CD4-positive, alpha-beta T cell treated with Interleukin-17A for 1 hour (primary cell): ENCODE measurements around the gene ABLIM2.

ENCODE experiments used
- DNase-seq: peaks from one replicate; pipeline ENCODE4 v3.0.0-alpha.2; 2020

The ABLIM2 gene

DNA sequence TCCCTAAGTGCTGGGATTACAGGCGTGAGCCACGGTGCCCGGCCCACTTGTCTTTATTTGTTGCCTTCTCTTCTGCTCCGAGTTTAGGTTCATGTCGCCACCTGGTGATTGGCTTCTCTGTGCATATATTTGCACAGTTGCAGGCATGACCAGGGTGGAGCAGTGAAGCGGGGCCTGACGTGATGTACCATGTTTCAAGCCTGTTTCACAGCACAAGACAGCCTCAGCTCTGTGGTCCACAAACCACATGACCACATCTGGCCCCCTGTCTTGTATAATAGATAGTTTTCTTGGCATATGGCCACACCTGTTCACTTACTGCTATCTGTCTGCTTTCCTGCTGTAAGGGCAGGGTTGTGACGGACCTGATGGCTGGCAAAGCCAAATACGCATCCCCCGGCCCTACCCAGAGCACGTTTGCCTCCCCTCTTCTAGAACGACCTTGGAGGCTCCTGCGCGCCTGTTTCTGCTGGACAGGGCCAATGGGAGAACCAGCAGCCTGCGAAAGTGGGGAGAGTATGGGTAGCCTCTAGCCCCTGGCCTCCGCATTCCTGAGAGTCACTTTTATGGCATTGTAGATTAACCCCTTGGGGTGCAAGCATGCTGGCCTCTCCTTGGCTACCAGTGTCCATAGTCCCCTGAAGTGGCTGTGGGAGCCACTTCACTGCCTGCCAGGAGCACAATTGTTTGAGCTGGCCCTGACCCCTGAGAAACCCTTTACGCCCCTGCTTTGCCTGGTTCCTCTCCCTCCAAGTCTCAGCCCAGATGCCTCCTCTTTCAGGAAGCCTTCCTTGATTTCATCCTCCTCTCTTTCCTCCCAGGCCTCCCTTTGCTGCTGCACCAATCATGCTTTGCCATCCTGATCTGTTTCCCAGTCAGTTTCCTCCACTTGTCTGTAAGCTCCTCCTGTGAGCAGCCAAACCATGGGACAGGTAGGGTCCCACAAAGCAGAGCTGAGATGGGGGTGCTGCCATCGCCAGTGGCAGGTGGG is 34.4 kb upstream of the ABLIM2 start:
- DNase-seq: peak; percentile 17

DNA sequence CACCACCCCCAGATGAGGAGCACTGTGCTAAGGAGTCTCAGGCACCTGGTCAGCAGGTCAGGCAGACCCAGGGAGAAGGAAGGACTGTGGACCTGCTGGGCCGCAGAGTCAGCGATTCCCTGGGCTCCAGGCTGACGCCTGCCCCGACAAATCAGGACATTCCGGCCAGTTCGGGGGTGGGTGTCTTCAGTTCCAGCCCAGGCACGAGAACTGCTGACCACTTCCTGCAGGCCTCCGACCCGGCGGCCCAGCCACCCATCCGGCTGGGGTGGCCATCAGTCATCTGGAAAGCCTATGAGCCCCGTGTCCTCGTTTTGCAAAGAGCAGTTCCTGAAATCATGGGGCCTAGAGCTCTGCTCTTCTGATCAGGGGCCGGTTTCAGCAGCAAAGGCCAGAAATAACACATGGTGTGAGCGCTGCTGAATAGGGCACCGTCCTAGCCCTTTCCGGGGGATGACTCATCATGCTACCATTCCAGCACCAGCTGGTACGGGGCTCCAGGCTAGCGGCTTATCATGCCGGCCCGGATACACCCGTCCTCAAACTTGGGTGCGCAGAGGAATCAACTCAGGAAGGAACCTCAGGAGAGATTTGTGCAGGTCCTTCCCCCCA is 32.6 kb upstream of the ABLIM2 start:
- no peak for DNase-seq

DNA sequence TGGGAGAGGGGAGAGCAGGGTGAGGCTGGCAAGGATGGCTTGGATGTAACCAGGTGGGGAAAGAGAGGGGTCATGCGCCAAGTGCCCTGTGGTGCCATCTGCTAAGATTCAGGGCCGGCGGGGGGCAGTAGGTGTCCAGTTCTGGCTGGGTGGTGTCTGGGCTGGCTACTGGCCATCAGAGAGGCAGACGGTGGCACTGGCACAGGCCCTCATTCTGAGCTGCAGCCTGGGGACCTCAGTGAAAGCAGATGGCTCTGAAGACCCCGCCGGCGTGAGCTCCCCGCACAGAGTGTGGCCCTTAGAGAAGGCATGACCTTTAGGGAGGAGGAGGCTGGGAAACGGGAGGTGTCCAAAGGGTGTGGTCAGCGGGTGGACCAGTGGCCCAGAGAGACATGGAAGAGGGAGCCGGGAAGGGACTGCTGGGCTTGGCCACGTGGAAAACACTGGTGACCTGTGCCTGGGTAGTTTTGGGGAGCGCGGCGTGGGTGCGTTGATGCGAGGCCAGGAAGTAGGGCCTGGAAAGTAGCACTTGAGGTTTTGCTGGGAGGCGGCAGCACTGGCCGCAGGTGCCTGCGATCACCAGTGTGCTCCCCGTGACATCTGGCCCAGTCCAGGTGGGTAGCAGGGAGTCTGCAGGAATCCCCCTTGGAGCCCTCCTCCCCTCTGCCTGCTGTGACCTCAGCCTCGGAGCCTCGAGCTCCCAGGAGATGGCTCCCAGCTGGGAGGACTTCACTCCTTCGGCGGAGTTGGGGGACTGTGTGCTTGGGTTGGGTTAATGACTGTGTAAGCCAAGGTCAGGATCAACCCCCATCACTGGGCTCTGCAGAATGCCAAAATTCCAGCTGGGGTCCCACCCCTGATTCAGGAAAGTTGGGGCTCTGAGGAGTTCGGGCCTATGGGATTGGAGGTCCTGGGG is 31.2 kb upstream of the ABLIM2 start:
- DNase-seq: no peak

DNA sequence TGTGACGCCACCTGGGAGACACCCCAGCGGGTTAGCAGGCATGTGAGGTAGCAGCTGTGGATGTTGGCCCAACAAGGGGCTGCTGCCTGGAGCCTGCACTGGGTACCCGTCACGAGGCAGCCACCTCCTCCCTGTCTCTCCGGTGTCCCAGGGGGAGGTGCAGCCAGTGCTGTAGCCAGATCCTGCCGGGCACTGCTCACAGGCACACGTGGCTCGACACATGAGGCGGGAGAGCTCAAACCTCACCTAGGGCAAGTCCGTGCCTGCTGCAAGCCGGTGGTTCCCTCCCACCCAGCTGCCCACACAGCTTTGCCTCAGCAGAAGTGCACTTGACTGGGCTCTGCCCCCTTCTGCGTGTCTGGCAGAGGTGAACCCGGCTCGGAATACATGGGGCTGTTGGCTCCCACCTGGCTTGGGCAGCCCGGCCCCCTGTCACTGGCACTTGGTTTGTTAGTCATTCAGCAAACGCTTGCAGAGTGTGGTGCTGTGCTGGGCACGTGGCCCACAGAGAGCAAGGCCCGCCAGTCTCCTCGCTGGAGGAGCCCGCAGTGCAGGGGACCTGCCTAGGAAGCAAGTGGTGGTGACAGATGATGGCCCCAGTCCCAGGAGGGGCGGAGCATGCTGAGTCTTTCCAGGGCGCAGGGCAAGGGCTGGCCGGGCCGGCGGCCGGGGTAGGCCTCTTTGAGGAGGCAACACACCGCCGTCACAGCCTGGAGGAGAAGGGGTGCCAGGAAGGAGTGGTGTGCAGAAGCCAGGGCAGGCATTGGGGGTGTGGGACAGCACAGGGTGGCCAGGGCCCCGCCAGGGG is 30.3 kb upstream of the ABLIM2 start:
- no peak for DNase-seq

DNA sequence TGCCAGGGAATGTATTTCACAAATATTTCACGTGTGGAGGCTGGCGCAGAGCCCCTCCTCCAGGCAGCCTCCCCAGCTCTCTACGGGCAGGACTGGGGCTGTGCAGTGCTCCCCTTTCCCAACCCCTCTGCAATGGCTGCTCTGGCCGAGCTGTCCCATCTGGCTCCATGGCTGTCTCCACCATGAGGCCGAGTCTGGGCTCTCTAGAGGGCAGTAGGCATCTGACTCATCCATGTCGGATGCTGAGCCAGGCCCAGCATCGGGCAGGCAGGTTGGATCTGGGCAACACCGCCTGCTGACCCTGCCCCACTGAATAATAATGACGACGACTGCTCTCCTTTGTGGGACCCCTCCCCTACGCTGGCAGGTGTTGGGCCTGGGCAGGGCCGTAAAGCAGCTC is 29.5 kb upstream of the ABLIM2 start:
- no peak for DNase-seq

DNA sequence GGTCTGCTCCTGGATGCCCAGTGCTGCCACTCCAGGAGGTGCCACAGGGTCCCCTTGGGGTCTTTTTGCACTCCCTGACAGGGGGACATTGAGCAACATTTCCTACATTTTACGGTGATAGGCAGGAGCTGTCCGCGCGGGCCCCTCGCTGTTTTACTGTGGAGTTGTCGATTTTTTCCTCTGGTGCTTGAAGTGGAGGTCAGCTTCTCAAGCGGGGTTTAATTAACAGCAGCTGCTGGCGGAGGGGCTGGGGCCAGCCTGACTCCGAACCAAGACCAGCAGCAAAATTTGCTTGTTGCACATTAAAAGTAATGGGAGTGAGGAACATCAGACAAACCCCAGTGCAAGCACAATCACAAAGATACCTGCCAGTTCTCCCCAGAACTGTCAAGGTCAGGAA is 27.3 kb upstream of the ABLIM2 start:
- no peak for DNase-seq

DNA sequence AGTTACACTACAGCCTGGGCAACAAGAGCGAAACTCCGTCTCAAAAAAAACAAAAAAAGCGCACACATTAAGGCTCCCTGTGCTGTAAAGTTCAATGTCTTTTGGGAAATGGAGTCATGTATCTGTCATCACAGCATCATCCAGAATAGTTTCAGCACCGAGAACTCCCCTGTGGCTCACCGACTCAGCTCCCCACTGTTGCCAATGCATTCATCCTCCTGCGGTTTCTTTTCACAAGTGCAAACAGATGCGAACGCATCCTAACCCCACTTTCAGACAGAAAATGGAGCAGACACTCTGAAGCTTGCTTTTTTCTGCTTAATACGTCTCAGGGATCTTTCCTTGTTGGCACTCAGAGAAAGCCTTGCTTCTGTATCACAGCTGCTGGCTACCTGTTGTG is 26.7 kb upstream of the ABLIM2 start:
- DNase-seq: no peak

DNA sequence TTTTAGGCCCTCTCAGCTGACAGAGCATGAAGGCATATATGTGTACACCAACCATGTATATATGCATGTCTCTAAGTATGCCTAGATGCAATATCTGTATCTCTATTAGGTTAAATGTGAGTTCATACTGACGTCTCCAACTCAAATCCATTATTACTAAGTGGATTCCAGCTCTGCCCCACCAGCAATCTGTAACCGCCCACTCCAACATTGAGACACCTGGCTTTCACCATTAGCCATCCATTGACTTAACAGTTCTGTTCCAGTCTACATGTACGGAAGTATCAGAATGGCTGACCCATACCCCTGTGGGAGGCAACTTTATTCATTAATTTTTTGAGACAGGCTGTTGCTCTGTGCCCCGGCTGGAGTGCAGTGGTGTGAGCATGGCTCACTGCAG is 25.4 kb upstream of the ABLIM2 start:
- DNase-seq: no peak

DNA sequence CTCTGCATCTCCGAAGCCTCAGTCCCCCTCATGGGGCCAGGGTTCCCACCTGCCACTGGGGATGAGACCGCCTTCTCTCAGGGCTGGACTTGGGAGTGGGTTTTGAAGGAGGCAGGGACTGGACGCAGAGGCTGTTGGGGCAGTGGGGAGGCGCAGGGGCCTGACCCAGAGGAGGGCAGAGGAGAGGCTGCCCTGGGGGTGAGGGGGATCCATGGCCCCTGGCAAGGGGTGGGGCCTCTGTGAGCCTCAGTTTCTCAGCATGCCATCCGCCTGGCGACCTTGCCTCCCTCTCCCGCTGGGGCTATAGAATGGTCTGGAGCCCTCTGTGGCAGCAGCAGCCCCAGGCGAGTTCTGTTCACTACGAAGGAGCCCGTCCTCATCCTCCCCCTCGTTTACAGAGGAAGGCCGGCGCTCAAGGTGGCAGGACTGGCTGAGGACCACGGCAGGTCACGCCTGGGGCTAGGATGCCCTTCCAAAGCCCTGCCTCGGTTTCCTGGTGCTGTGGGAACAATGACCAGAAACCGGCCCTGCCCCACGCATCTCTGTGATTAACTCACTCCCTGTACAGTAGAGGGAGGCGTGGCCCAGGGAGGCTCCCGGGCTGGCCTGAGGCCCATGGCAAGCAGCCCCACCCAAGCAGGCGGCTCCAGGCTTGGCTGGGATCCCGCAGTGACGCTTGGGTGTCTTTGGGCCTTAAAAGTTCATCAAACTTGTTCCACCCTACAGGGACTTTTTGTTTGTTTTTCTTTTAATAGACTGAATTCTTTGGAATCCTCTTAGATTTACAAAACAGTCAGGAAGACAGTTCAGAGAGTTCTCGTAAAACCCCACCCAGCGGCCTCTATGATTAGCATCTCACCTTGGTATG is 24.5 kb upstream of the ABLIM2 start:
- DNase-seq: no peak

DNA sequence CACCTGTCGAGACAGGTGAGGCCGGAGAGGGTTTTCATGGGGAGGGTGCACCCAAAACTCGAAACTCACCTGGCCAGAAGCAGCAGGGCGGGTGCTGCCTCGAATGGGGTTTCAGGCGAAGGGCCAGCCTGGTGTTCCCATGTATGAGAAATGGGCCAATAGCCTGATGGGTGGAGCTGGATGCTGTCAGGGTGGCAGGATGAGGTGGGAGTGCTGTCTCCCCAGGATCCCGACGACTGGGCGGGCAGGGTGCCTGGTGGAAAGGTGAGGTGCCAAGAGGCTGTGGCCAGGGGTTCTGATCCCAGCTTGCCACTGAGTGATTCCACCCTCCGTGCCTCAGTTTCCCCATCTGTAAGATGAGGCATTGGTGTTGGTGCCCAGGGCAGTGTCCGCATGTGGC is 23.7 kb upstream of the ABLIM2 start:
- DNase-seq: no peak

DNA sequence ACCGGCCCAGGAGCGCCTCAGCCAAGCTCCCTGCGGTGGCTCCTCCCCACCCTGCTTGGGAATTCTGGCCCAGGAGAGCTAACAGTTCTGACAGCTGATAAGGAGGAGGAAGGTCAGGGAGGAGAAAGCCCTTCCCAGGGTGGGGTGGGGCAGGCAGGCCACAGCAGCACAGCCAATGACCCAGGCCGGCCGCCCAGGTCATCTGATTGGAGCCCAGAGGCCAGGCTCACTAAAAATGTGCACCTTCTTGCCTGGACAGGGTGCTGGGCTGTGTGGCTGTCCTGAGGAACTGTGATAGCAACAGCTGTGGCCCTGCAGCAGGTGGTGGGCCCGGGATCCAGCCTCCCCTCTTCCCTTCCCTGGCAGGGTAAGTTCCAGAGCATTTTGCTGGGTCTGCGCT is 23.2 kb upstream of the ABLIM2 start:
- DNase-seq: no peak

DNA sequence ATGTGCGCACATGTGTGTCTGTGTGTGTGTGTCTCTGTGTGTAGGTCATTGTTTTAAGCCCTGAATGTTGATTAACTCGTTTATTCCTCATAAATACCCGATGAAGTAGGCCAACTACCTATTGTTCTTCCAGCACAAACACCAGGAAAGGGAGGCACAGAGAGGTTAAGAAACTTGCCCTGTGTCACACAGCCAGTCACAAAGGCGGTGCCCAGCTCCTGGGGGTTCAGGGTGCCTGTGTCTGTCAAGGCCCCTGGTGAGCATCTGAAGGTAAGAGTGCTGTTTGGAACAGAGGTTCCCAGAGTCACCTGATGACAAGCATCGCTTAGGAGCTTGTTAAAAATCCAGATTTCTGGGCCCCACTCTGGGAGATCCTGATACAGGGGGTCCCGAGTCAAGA is 22.5 kb upstream of the ABLIM2 start:
- no peak for DNase-seq

DNA sequence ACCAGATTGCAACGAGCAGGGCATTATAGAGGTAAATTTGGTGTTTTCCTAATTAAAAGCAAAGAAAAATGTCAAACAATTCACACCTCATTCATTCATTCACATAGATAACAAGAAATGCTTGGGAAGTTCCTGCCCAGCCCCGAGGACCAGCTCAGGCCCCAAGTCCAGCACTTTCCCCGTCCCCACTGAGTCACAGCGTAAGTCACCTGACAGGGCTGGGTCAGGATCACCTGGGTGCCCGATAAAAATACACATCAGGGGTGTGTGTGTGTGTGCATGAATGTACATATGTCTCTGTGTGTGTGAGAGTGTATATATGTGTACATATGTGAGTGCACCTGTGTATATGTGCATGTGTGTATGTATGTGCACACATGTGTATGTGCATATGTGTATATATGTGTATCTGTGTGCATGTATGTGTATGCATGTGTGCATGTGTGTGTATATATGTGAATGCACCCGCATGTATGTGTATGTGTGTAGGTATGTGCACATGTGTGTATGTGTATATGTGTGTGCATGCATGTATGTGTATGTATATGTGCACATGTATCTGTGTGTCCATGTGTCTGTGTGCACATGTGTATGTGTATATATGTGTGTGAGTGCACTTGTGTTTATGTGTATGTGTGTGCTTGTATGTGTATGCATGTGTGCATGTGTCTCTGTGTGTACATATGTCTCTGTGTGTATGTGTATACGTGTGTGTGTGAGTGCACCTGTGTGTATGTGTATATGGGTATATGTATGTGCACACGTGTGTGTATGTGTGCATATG is 21.9 kb upstream of the ABLIM2 start:
- DNase-seq: no peak

DNA sequence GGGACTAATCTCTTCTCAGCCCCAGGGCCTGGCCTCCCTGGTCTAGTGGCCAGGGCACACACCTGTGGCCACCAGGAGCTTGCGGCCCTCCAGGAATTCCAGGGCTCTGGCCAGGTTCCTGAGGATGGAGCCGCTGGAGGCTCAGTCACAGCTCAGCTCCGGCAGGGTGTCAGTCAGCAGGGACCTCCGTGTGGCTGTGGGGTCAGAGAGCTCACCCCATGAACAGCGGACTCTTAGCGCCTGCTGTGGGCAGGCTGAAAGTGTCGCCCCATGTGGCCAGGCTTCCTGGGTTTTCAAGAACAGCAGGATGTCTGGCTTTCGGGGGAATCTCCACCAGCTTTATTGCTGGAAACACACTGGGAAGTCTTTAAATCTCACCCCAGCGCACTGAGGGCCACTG is 21.2 kb upstream of the ABLIM2 start:
- DNase-seq: no peak

DNA sequence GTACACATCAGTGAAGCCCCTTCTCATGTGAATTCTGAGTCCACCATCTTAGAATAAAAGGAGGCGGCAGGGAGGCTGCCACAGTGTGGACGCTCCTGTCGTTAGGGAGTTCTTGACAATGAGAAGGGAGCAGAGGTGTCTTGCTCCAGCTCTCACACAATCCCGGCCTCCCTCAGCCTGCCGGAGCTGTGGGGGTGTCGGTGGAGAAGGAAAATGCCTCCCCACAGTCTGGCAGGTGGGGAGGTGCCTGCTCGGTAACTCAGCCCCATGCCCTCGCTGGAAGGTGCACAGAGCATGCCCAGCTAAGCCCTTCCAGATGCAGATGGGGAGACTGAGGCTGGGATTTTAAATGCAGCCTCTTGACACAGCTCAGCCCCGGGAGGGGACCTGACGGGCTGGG is 20.5 kb upstream of the ABLIM2 start:
- no peak for DNase-seq

DNA sequence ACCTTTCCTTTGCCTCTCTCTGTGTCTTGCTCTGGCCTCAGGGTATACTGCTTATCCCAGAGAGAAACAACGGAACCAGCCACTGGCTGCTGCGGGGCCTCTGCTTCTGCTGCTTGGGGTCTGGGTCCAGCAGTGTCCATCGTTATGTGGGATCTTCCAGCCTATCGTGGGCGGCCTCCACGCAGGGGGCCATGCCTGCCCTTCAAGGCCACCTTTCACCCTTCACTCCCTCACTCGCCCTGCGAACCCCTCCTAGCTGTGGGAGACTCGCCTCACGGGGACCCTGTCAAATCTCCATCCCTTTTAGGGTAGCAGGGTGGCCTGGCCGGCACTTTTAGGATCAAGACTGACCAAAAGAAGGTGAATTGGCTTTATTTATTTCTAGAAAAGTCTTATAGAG is 19.3 kb upstream of the ABLIM2 start:
- DNase-seq: no peak

DNA sequence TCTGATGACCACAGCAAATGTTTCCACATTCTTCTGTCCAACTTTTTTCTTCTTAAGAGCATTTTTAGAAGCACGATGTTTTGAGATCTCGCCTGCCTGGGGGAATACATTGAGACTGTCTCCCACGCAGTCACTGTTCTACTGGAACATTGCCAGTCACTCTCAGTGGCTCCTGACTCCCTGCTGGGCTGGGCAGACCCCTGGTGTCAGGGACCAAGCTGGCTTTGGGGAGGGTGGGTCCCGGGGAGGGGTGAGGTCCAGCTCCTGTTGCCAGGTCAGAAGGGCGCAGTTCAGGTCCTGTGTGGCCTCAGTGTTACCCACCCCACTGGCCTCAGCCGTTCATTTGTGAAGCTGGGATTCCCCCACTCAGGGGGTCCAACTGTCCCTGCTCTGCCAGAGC is 18.9 kb upstream of the ABLIM2 start:
- DNase-seq: no peak

DNA sequence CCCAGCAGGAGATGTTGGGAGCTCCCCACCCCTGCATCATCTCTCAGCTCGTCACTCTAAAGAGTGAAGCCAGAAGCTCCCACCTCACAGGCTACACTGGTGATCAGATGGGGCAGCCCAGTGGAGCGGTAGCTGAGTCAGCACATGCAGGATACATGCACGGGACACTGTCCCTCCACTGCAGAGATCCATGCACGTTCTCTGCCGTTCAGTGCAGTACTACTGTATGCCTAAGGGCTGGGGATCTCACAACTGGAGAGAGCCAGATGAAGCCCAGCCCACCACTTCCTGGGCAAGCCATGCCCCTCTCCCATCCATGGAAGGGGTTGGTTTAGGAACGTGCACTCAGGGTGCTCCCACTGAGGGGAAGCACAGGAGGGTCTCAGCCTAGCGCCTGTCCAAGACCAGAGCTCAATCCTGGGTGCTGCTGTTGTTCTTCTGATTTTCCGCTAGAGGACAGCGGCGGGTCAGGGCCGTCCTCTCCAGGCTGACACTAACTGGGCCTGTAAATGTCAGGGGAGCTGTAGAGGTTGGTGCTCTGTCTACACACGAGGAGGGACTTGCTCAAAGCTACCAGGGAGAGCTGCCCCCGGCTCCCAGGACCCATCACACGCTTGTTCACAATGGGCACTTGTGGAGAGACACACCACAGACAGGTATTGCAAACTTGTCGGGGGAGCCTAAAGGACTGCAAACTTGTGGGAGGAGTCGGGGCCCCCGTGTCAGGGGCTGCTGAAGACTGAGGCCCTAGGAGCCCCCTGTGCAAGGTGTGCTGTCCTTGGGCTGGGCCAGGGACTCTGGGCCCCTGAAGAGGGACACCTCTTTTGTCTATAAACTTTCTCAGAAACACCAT is 18.2 kb upstream of the ABLIM2 start:
- peak; percentile 53 for DNase-seq

DNA sequence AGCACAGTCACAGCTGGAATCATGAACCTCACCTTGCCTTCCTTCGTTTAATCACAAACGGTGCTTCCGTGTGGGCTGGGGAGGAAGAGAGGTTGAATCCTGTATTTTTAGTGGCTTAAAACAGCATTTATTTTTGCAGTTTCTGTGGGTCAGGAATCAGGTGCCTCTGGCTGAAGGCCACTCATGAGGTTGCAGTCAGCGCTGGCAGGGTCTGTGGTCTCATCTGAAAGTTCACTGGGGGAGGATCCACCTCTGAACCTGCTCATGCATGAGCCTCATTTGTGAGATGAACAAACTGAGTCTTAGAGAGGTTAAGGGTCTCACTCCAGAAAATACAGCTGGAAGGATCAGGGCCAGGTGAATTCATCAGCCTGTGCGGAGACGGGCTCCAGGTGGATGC is 17.1 kb upstream of the ABLIM2 start:
- DNase-seq: no peak

DNA sequence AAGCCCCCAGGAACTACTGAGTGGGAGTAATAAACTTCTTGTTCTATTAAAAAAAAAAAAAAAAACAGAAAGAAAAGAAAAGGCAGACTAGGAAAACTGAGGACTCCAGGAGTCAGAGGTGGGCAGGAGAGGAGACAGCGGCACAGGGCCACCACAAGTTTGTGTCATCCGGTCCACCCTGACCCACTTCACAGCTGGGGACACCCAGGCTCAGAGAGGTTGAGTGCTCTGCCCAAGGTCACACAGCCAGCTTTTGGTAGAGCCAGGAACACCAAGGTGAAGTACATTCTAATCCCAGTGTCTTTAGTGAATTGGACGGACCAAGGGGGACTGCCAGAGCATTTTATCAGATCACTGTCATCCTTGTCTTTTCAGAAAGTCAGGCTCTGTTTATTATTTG is 16.4 kb upstream of the ABLIM2 start:
- no peak for DNase-seq
